NCI-H446 (cell line): ENCODE results near the gene BMP5.

ENCODE experiments used
- DNase-seq, 2 experiments: peaks; one replicate each; lab custom pipeline; 2025; lab: John Stamatoyannopoulos, UW

The BMP5 gene

DNA sequence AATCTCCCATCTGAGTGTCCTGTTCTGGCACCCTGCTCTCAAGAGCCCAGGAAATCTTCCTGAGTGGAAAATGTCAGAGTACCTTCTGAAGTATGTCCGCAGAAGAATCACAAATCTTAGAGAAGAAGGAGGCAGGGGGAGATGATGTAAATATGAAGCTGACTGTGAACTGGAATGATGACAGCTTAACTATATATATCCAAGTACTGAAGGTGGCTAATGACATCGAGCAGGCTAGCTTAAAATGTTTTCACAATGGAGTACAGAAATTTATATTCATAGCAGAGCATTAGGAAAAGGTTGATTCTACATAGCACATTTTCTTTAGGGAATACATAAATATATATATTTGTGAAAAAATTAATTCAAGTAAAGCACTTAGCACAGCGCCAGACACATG, 64.3 kb downstream of the BMP5 start:
- no peak for DNase-seq

DNA sequence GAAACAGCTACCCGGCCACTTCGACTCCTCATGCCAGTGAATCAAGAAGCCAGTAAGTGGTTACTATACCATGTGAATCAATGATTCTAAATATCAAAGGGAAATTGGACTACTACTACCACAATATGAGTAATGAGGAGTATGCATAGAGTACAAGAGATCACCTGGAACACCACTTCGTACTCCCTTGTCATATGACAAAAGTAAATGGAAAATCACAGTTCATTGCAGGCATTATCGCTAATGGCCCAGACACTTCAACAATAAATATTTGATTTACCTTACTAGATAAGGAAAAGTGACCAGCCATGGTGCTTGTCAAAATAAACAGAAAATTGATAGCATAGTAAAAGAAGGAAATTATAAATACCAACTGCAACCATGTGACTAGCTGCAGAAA, 73.1 kb downstream of the BMP5 start:
- no peak for DNase-seq

DNA sequence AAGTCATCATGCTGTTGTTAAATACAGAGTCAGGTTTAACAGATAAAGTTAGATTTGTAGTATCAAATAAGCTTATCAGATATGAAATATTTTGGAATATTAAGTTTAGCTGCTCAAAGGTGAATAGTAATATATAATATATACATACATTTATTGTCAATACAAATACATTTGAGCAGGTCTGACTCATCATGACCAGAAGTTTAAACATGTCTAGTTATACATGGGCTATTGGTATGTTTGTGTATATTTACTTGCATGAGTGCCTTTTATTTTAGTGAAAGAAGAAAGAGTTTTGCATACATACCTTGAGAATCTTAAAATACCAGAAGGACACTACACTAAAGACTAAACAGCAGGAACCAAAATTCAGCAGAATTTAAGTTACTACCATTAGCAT, 76.8 kb downstream of the BMP5 start:
- DNase-seq: no peak

DNA sequence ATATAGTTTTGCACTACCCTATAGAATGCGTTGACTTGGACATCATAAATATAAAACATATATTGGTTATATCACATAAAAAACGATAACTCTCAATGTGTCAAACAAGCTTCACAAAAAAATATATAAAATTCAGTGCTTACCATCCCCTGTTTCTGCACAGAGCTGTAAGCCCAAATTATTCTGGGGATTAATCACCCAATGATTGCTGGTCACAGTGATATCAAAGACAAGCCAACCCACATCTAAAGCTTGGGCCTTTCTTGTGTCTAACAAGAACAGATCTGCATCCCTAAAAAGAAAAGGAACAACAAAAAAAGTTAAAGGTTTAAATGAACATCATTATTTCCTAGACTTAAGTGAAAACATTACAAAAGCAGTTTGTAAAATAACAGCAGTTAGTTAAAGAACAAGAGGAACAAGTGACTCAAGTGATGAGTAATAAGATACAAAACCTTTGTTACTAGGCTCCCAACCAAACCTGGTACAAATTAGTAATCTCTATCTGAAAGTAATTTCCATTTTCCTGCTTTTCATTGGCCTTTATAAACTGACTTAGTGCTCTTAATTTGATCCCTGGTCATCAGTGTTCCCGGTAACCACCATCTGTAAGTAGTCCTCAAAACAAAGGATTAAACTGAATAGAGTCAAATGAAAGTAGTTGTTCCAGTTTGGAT, 81.1 kb downstream of the BMP5 start:
- no peak for DNase-seq

DNA sequence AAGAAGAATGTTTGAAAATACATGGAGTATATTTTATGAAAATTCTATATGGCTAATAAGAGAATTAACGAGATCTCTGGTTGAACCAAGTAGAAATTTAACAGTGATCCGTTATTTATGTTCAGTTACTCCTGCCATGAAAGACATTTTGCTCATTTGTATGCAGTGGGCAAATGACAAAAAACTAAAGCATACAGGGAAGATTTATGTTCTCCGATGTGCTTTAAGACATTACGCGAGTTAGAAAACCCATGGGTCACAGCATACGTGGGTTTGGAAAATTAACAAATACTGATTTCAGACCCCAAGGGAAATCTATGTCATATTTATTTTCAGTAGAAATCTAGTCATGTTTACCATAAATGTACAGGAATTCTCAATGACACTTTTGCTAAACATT, 90.1 kb downstream of the BMP5 start:
- DNase-seq: no peak

DNA sequence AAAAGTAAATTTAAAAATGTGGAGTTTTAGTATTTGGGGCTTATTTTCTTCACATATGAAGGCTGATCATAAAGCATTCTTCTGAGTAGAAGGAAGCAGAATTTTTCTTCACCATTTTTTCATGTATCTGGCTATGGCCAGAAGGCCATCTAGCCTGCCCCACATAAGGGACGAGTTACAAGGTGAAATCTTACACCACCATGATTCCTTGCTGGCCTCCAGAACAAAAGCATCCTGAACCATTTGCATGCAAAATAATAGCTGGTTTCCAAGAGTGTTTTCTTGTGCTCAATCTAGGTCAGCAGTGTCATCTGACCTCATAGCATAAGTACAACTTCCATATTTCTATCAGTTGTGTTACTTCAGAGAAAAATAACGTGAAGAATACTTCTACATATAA, 93.1 kb downstream of the BMP5 start:
- no peak for DNase-seq

DNA sequence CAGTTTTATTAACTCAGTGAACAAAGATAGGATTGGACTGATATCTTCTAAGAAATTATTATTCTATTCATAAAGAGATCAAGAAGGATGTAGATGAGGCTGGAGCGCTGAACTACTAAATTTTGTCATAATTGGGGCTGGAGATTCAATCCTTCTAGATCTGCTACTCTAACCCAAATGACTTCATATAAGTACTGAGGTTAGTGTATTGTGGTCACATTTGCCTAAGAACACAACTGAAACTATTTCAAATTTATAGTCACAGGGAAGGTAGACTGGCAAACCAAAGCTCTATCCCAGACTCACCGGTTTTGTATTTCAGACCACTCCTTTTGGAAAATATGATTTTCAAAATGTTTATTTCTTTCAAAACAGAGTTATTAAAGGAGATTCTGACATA, 96.7 kb downstream of the BMP5 start:
- no peak for DNase-seq

DNA sequence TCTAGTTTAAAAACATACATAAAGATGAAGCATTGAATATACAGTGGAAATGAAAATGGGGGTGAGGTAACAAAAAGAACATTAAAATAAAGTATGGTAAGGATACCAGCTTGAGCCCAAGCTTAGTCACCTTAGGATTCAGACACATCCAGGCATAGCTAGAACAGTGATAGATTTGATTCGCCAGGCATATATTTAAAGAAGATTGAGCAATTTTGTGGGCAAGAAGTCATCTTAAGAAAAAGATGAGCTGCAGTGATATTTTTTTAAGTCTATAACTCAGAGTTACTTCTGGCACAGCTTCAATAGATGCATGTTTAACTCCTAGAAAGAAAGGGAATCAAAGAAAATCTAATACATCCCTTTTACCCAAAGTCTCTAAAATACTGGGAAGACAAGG, 97.9 kb downstream of the BMP5 start:
- no peak for DNase-seq

DNA sequence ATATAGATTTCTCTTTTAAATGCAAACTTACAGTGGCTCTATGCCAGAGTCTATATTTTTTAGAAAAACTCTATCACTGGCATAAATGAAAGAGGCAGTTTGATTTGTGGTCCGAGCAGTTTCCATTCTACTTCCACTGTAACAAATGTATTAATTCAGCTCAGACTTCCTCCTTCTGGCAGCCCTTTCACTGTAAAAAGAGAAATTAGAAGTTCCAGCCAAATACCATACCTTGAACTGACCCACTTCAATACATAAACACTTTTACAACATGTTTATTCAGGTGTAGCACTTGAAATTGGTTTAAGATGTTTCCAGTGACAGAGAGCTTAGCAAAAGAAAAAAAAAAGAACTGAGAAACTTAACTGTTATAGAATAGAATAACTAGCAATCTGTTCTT, 99.3 kb downstream of the BMP5 start:
- DNase-seq: no peak

DNA sequence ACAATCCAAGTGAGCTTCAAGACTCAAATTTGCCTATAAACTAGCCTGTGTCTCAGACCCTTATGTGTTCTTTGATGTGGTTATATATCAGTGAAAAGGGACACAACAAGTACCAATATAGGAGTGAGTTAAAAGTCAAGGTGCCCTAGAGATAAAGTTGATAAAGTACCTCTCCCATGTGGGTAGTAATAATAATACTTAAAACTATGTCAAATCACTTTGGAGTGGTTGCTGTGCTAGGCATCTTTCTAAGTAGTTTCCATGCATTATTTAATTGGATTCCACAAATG, 100.4 kb downstream of the BMP5 start:
- no peak for DNase-seq

DNA sequence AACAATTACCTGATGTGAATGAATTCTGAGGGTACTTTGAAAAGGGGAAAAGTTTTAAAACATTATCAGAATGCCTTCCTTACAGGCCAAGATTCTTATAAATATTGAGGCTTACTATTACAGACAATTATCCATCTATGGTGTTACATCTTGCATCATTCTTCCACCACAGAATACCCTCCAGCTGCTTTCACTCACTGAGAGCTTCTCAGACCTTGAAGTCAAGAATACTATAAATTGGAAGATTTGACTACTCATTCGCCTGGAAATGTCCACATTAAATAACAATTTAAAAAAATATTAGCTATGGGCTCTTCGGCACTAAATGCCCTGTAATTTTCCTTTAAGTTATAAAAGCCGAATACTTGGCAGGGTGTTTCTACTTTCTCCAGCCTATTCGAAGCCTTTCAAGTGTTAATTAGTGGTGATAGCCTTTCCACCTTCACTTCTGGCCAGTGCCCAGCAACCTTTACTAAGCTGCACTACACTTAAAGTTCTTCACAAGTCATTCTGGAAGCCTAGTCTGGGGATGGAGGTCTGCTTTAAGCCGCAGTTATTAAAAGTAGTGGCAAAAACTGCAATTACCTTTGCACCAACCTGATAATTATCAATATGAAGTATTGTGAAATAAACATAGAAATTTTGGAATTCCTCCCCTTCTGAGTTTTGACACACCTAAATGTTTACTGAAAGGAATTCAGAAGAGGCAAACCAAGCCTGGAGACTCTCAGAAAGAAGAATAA, 100.9 kb downstream of the BMP5 start:
- DNase-seq: no peak

DNA sequence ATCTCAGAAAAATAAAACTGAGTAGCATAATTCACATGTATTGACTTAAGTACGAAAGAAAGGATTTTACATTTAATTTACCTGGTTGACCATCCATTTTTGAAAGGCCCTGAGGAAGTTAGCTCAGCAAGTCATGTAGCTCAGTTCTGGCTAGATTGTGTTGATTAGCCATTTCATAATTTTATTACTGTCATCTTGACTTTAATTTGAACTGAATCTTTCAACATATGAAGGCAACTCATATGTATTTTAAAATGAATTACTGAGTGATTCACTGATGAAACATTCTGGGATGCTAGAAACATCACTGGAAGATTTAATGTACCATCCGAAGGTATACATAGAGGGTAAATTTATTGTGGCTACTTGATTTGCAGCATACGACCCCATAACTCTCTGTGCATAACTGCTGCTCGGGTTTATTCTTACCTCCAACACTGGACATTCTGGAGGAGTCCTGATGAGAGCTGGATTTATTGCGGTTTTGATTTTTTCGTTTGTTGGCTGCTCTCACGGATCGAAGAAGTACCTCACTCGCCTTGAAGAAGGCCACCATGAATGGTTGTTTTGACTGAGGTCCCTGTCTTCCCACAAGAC, 101.7 kb downstream of the BMP5 start:
- DNase-seq: no peak

DNA sequence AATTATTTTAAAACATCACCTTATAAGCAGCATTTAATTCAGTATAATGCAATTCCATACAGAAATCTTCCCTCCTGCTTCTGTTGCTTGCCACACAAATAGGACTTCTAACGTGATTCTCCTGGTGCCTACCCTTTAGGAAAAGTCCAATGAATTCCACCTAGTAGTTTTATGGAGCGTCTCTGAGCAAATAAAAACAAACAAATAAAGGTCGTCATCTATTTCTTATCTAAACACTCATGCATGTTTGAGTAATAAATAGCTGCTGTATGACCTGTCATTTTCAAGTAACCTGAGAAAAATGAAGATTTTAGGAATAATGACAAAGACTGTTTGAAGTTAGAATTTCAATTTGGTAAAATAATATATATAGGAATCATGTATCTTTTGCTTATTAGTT, 102.7 kb downstream of the BMP5 start:
- no peak for DNase-seq

DNA sequence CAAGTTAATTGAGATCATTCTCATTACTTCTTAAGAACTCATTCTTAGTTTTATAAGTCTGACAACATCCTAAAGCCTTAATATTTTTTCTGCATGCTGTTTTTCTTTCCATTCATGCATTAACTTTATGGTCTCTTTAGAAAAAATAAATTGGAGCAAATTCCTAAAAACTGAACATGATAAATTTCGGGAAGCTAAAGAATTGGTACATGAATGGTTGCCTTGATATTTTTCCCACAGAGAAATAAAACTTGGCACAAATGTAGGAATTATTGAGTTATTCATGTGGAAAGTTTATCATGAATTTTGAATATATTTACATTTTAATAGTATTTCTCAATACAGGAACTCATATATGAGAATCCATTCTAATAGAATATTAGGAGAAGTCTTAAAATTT, 115.9 kb downstream of the BMP5 start:
- no peak for DNase-seq

DNA sequence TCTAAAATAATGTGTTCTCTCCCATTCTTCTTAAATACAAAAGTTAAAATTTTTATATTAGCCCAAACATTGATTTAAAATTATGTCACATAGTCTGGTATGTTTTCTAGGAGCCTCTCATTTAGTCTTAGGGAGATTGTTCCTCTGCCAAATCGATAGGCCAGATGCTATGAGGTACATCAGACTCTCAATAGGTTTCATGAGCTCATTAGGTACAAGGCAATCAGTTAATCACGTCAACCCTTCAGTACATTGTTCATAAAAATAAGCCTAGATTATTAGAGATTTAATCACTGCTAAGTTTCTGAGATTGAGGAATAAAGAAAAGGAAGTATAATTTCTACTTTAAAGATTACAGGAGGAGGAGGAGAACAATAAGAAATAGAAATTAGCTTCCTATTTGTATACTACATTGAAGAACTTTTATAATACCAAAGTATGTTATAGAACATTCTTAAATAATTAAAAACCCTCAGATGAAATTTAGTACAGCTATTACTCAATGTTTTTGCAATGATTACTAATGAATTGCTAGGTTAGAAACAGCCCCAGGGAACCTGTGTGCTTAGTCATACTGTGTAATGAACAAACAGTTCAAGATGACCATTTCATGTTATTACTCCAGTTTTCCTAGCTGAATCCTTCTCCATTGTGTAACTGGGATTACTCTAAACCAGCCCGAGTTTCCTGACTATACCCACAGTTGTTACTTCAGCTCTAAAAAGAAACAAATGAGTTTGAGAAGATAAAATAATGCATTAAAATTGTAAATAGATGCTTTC, 117.0 kb downstream of the BMP5 start:
- DNase-seq: no peak

DNA sequence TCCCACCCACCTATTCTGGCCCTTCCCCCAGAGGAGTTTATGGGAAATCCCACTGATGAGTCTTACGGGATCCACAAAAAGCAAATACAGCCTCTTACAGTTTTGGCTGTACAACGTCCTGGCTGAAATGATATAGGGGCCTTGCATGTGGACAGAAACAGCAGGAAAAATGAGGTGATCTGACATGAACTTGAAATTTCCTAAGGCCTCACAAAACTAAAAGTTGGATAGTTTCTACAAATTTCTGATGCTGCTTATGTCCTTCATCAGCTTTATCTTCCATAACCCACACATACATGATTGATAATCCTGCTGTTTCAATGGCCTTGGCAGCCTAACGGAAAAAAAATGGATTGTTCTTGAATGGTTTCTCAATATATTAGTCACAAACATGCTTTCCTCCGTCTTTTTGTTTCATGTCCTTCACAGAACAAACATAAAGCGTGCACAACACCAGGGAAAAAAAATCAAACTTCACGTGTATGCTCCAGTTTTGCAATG, 118.8 kb downstream of the BMP5 start:
- no peak for DNase-seq

DNA sequence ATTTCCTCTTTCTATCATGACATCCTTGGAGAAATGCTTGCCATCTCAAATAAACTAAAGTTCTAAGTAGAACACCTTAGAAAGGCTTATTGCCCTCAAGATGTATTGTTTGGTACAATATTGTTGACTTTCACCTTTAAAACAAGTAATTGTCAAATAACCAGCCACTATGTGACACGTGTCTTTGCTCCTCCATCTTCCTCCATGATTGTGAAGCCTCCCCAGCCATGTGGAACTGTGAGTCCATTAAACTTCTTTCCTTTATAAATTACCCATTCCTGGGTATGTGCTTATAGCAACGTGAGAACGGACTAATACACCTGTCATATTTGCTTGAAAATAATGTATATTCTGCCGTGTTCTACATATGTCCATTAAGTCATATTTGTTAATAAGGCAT, 126.5 kb downstream of the BMP5 start:
- DNase-seq: no peak

DNA sequence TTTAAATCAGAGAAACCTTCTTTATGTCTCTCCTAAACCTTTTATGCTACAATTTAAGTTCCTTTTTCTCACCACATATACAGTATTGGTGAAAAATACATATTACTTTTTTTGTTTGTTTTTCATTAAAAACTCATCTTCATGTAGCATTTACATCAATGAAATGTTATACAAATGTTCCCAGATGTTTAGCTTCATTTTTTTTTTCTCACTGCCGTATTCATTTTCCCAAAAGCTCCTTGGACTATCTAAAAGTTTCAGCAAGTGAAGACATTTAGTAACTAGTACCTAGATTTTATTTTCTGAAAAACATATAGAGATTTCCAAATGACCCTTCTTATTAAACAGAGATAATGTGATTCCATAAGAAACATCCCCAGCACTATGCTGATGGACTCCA, 128.9 kb downstream of the BMP5 start:
- no peak for DNase-seq

DNA sequence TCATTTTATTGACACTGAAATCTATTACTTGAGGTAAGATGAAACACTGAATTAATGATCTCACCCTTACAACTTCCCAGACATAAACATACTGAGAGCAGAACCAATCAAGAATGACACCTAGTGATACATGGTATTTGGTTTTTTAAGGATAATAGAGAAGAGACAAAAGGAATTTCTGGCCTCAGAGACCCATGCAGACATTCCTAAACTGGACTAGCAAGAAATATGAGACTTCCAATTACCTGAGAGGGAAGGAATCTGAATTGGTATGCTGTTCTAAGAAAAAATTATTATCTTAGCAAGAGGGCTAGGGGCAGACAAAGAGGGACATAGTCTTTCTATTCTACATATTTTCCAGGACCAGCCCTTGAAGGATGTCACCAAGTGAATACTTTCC, 141.1 kb downstream of the BMP5 start:
- no peak for DNase-seq

DNA sequence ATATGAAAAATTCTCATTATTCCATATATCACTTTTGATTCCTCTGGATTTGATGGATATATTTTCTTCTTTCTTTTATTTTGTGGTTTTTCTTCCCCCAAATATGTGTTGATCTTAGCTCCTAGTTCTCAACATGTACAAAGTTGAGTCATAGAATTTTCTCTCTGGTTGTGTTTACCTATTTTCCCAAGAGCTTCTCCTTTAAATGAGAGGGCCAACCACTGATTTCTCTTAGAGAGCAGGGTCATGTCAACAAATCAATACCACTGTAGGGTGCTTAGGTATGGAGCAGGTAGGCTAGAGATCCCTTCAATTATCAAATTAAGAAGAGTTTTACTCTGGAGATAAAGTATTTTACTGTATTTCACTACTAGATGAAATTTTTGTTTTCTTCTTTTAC, 145.7 kb downstream of the BMP5 start:
- DNase-seq: no peak

DNA sequence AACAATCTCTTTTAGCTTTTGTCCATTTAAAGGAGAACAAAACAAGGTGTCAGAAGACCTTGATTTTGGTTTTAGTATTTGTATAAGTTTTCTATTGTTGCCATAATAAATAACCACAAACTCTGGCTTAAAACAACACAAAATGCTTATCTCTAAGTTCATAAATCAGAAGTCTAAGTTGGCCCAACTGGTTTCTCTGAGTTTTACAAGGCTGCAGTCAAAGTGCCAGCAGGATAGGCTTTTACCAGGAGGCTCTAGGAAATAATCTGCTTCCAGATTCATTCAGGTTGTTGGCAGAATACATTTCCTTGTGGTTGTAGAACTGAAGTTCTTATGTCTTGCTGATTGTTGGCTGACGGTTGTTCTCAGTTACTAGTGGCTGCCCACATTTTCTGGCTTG, 149.2 kb downstream of the BMP5 start:
- DNase-seq: no peak

DNA sequence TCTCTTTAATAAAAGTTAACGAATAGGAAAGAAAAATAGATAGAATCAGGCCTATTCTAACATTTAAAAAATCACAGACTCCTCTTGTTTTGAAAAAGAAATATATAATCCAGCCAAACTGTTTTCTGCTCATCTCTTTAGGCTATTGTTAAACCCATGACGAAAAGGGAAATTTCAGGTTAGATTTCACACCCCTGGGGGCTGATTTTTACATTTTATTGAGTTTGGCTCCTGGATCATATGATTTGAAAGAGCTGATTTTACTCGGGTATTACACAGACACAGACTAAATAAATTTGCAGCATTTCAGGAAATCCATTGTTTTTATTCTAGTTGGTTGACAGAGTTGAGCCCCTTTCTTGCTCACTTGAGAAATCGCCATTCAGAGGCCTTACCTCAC, 160.6 kb downstream of the BMP5 start:
- DNase-seq: no peak

DNA sequence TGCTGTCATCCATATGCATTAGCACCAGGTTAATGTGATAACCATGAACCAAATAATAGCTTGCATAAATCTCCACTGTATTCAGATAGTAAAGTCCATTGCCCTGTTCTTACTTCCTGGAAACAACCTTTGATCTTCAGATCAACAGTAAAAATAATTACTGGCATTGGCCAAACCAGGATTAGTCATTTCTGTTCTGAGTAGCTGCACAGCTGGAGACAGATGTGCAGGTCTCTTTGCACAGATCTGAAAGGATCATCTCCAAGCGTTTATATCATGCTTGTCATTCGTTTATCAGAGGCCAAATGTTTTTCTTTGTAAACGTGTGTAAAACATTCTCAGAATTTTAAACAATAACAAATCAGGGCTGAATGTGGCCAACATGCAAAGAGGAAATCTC, 162.0 kb downstream of the BMP5 start:
- DNase-seq: no peak
